HEK293 (cell line): Measurements from ENCODE around the gene SYNE2.
"Not testable (repeated sequence)": the region's sequence is repeated elsewhere in the genome, so short reads cannot be mapped to it uniquely, and the experiment has no call there.

Experiments
- CTCF ChIA-PET: fragments of 350-600 bp; formaldehyde crosslinking; extraction: SDS; loops from one replicate; lab custom pipeline; 2021; ENCODE audit warnings: antibody characterized with exemption; lab: Yijun Ruan, JAX
- POLR2A ChIA-PET: fragments of 300-600 bp; formaldehyde crosslinking; extraction: SDS; loops from one replicate; lab custom pipeline; 2020; ENCODE audit warnings: antibody characterized with exemption, inconsistent platforms; lab: Yijun Ruan, JAX
- H3K27ac ChIP-seq: fragments of 200-500 bp; sonication (Bioruptor generic); 2 replicates; pipeline ENCODE4 v1.5.1; 2014; ENCODE audit warnings: low read depth, low read length, control low read depth, inconsistent platforms; ENCODE audit errors: extremely low read depth
- H3K36me3 ChIP-seq, 2 experiments: fragments of 200-500 bp in 1 of 2; sonication (Bioruptor generic) in 1 of 2; 1 replicate in 1 of 2; 2 replicates in 1 of 2; pipeline ENCODE4 v1.5.1; 2014 to 2017; ENCODE audit warnings: inconsistent platforms in 2 of 2, low read length in 2 of 2; ENCODE audit not compliant: control insufficient read depth in 2 of 2, insufficient read depth in 1 of 2
- H3K4me1 ChIP-seq: fragments of 200-500 bp; sonication (Bioruptor generic); 2 replicates; pipeline ENCODE4 v1.5.1; 2014; ENCODE audit warnings: mild to moderate bottlenecking, low read length, inconsistent platforms; ENCODE audit not compliant: control insufficient read depth, insufficient read depth
- H3K4me3 ChIP-seq: 2 replicates; pipeline ENCODE4 v1.5.1; 2011; ENCODE audit warnings: low read depth, mild to moderate bottlenecking, control low read depth, low read length, moderate library complexity
- H3K9me3 ChIP-seq: fragments of 200-500 bp; sonication (Bioruptor generic); 2 replicates; pipeline ENCODE4 v1.5.1; 2014; ENCODE audit warnings: low read depth, low read length, inconsistent platforms; ENCODE audit not compliant: control insufficient read depth, insufficient read depth
- EGR2 ChIP-seq: fragments of 450-650 bp; formaldehyde crosslinking; IDR thresholded peaks from 2 replicates; pipeline ENCODE4 v1.5.1; 2016; ENCODE audit warnings: low read depth, missing biosample characterization, missing genetic modification characterization
- KLF1 ChIP-seq: fragments of 450-650 bp; formaldehyde crosslinking; IDR thresholded peaks from 2 replicates; pipeline ENCODE4 v1.5.1; 2016; ENCODE audit warnings: missing biosample characterization, missing genetic modification characterization
- KLF16 ChIP-seq: fragments of 450-650 bp; formaldehyde crosslinking; IDR thresholded peaks from 2 replicates; pipeline ENCODE4 v1.5.1; 2017; ENCODE audit warnings: missing biosample characterization, missing genetic modification characterization
- MEIS1 ChIP-seq: sonication (generic); formaldehyde crosslinking; IDR thresholded peaks from 2 replicates; pipeline ENCODE4 v1.8.1; 2022; ENCODE audit warnings: missing genetic modification reagents, mild to moderate bottlenecking, borderline replicate concordance
- SP7 ChIP-seq: fragments of 450-650 bp; formaldehyde crosslinking; IDR thresholded peaks from 2 replicates; pipeline ENCODE4 v1.5.1; 2016; ENCODE audit warnings: missing biosample characterization, missing genetic modification characterization
- ZBTB17 ChIP-seq: fragments of 450-650 bp; formaldehyde crosslinking; IDR thresholded peaks from 2 replicates; pipeline ENCODE4 v1.5.1; 2016; ENCODE audit warnings: missing biosample characterization, missing genetic modification characterization
- ZBTB21 ChIP-seq: fragments of 450-650 bp; formaldehyde crosslinking; IDR thresholded peaks from 2 replicates; pipeline ENCODE4 v1.5.1; 2017; ENCODE audit warnings: missing biosample characterization, missing genetic modification characterization
- ZBTB8A ChIP-seq: fragments of 450-650 bp; formaldehyde crosslinking; IDR thresholded peaks from 2 replicates; pipeline ENCODE4 v1.5.1; 2016; ENCODE audit warnings: missing biosample characterization, missing genetic modification characterization
- ZEB2 ChIP-seq: fragments of 450-650 bp; formaldehyde crosslinking; IDR thresholded peaks from 2 replicates; pipeline ENCODE4 v1.5.1; 2016; ENCODE audit warnings: missing biosample characterization, missing genetic modification characterization
- ZFHX2 ChIP-seq: fragments of 450-650 bp; formaldehyde crosslinking; conservative IDR thresholded peaks from 2 replicates; pipeline ENCODE4 v1.5.1; 2016; ENCODE audit warnings: missing biosample characterization, missing genetic modification characterization
- ZNF16 ChIP-seq: fragments of 450-650 bp; formaldehyde crosslinking; IDR thresholded peaks from 2 replicates; pipeline ENCODE4 v1.5.1; 2016; ENCODE audit warnings: low read depth, missing biosample characterization, missing genetic modification characterization
- ZNF23 ChIP-seq: fragments of 450-650 bp; formaldehyde crosslinking; IDR thresholded peaks from 2 replicates; pipeline ENCODE4 v1.5.1; 2016; ENCODE audit warnings: missing biosample characterization, missing genetic modification characterization, borderline replicate concordance
- ZNF24 ChIP-seq: fragments of 450-650 bp; formaldehyde crosslinking; IDR thresholded peaks from 2 replicates; pipeline ENCODE4 v1.5.1; 2016; ENCODE audit warnings: missing biosample characterization, missing genetic modification characterization
- ZNF292 ChIP-seq: fragments of 450-650 bp; formaldehyde crosslinking; IDR thresholded peaks from 2 replicates; pipeline ENCODE4 v1.5.1; 2016; ENCODE audit warnings: low read depth, missing biosample characterization, missing genetic modification characterization, borderline replicate concordance
- ZNF366 ChIP-seq: fragments of 450-650 bp; formaldehyde crosslinking; conservative IDR thresholded peaks from 2 replicates; pipeline ENCODE4 v1.5.1; 2016; ENCODE audit warnings: missing biosample characterization, missing genetic modification characterization
- ZNF423 ChIP-seq: fragments of 450-650 bp; formaldehyde crosslinking; IDR thresholded peaks from 2 replicates; pipeline ENCODE4 v1.5.1; 2016; ENCODE audit warnings: missing biosample characterization, missing genetic modification characterization
- ZNF544 ChIP-seq: fragments of 450-650 bp; formaldehyde crosslinking; IDR thresholded peaks from 2 replicates; pipeline ENCODE4 v1.5.0; 2017; ENCODE audit warnings: missing biosample characterization, missing genetic modification characterization
- ZNF626 ChIP-seq: fragments of 450-650 bp; sonication (Bioruptor Pico); formaldehyde crosslinking; IDR thresholded peaks from 2 replicates; pipeline ENCODE4 v1.5.1; 2018; ENCODE audit warnings: missing biosample characterization, missing genetic modification characterization, inconsistent platforms
- ZNF768 ChIP-seq: fragments of 450-650 bp; formaldehyde crosslinking; IDR thresholded peaks from 2 replicates; pipeline ENCODE4 v1.5.1; 2018; ENCODE audit warnings: missing biosample characterization, mild to moderate bottlenecking, missing genetic modification characterization
- ZSCAN16 ChIP-seq: fragments of 450-650 bp; formaldehyde crosslinking; IDR thresholded peaks from 2 replicates; pipeline ENCODE4 v1.5.1; 2016; ENCODE audit warnings: missing biosample characterization, missing genetic modification characterization
- TF ChIP-seq, protein P1 (sequence below): fragments of 450-650 bp; formaldehyde crosslinking; IDR thresholded peaks from 2 replicates; pipeline ENCODE4 v1.5.1; 2016; ENCODE audit warnings: missing biosample characterization, missing genetic modification characterization
- TF ChIP-seq, protein P2 (sequence below): fragments of 450-650 bp; formaldehyde crosslinking; IDR thresholded peaks from 2 replicates; pipeline ENCODE4 v1.5.1; 2016; ENCODE audit warnings: missing biosample characterization, missing genetic modification characterization
- TF ChIP-seq, protein P3 (sequence below): fragments of 450-650 bp; IDR thresholded peaks from 2 replicates; pipeline ENCODE4 v1.5.1; 2018; ENCODE audit warnings: missing biosample characterization, missing genetic modification characterization

Gene SYNE2

DNA sequence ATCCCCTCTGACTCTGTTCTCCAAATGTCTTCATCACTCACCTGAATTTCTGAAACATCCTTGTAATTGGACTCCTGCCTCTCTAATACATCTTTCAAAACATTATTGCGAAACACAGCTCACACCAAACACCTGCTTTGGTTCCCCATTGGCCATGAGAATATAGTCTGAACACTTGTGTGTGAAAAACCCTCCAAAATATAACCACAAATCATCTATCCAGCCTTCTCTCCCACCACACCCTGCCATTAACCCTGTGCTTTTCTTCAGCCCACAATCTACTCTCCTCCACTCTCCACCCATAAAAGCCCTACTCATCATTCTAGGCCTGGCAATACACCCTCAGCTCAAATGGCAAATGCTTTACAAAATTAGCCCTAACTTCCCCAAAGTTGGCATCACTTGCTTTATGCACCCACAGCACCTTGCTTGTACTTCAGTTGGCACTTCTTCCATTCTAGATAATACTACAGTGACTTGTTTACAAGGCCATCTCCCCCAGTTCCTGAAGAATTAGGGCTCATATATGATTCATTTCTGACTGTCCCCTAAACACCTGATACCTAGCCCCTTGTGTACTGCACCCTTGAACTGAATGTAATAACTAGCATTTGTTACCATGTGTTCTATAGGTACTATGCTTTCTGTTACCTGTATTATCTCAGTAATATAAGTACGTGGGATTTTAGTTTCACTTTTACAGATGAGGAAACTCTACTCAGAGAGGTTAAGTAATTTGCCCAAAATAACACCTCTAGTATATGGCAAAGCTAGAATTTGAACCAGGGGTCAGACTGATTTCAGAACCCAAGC is 17.3 kb downstream of the SYNE2 start:
- H3K27ac ChIP-seq, H3K4me3 ChIP-seq, POLR2A ChIA-PET, H3K9me3 ChIP-seq, H3K36me3 ChIP-seq: not testable (repeated sequence)
- H3K4me1 ChIP-seq, result peaks cover 16% of the 10 kb centered on the region
- peak; percentile 63; the same call in 1 of the 2 replicates for TF ChIP-seq ZBTB17 (tag by site-specific recombination)
- peak; percentile 79 for TF ChIP-seq SP7 (tag by site-specific recombination)
- TF ChIP-seq, protein P1, sequence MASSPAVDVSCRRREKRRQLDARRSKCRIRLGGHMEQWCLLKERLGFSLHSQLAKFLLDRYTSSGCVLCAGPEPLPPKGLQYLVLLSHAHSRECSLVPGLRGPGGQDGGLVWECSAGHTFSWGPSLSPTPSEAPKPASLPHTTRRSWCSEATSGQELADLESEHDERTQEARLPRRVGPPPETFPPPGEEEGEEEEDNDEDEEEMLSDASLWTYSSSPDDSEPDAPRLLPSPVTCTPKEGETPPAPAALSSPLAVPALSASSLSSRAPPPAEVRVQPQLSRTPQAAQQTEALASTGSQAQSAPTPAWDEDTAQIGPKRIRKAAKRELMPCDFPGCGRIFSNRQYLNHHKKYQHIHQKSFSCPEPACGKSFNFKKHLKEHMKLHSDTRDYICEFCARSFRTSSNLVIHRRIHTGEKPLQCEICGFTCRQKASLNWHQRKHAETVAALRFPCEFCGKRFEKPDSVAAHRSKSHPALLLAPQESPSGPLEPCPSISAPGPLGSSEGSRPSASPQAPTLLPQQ, result 0 out of 2 replicates have a peak, but pooled peaks have one; percentile 23
- TF ChIP-seq ZFHX2, result 0 out of 2 replicates have a peak, but pooled peaks have one; percentile 31
- TF ChIP-seq ZBTB8A (tag by site-specific recombination), result peak; percentile 43; the same call in 1 of the 2 replicates
- 0 out of 2 replicates have a peak, but pooled peaks have one; percentile 34 for TF ChIP-seq ZNF366 (tag by site-specific recombination)
- peak; percentile 89 for TF ChIP-seq KLF1 (tag by site-specific recombination)
- peak; percentile 68; the same call in 1 of the 2 replicates for TF ChIP-seq EGR2 (tag by site-specific recombination)
- TF ChIP-seq ZEB2, result peak; percentile 44; the same call in 1 of the 2 replicates
- CTCF ChIA-PET, result interaction anchor here (0.6 kb wide), 1 partner anchor 67 kb away, joined by 4 read pairs; no protein-coding TSS in a partner anchor

DNA sequence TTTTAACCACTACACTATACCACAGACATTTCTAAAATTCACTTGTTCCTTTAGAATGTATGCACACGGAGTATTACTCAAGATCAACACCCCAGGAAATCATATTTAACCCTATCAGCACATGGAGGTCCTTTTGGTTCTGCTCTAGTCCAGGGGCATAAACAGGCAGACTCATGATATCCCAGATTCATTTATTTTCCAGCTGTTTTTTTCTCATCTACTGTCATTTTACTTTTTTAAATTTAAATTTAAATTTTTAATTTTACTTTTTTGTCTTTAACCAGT is 17.9 kb downstream of the SYNE2 start:
- H3K4me3 ChIP-seq, POLR2A ChIA-PET, H3K9me3 ChIP-seq, H3K36me3 ChIP-seq, H3K27ac ChIP-seq: not testable (repeated sequence)
- CTCF ChIA-PET, result interaction anchor here (0.6 kb wide), 1 partner anchor 68 kb away, joined by 4 read pairs; no protein-coding TSS in a partner anchor
- H3K4me1 ChIP-seq, result peaks cover 16% of the 10 kb centered on the region

DNA sequence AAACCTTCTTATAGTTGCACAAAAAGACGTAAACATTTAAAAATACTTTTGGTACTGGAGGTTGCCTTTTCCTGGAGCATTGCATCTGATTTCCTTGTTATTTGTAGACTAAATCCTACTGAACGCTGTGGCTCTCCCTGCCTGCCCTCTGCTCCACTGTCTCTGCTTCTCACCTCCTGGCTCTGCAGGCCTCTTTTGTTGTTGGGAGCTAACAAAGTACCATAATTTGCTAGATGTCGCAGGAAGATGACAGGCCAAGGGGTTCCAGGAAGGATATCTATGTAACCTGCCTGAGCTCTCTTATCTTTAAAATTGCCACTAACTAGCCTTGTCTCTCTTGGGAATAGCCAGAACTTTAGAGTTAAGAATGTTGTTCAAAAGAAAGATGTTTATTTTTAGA is 21.4 kb downstream of the SYNE2 start:
- Histone ChIP-seq H3K4me3 (no peak overlapping the region), H3K27ac (no peak overlapping the region), H3K36me3 (no peaks in the 10 kb centered on the region), H3K9me3 (no peaks in the 10 kb centered on the region), H3K4me1 (peaks cover 17% of the 10 kb centered on the region)
- TF ChIP-seq, protein P2, sequence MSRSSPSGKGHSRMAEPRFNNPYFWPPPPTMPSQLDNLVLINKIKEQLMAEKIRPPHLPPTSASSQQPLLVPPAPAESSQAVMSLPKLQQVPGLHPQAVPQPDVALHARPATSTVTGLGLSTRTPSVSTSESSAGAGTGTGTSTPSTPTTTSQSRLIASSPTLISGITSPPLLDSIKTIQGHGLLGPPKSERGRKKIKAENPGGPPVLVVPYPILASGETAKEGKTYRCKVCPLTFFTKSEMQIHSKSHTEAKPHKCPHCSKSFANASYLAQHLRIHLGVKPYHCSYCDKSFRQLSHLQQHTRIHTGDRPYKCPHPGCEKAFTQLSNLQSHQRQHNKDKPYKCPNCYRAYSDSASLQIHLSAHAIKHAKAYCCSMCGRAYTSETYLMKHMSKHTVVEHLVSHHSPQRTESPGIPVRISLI, result no peak
- ChIA-PET POLR2A (interaction anchor here (0.6 kb wide), 1 partner anchor 630 kb away, joined by 3 read pairs; no protein-coding TSS in a partner anchor), CTCF (interaction anchor here (0.7 kb wide), 1 partner anchor 392 kb away, joined by 3 read pairs; no protein-coding TSS in a partner anchor)

DNA sequence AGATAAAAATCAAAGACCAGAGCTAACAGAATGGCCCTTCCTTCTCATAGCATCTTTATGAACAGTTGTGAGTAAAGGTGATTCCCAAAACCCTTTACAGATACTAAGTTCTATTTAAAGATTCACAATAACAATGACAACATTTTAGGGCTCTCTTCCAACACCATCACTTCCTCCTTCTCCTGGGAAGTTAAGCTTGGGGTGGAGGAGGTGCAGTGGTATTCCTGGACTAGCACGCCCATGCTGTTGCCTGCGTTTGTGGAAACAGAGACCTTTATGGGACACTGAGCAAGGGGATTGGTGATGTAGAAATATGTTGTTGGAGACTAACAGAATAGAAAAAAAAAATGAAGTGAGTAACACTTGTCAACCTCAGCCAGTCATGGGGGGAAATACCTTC is 22.5 kb downstream of the SYNE2 start:
- no peaks in the 10 kb centered on the region; a peak in 1 of 3 replicates for H3K36me3 ChIP-seq
- CTCF ChIA-PET, result interaction anchor here (0.7 kb wide), 1 partner anchor 25 kb away, joined by 3 read pairs; no protein-coding TSS in a partner anchor
- POLR2A ChIA-PET, result no interaction called here

DNA sequence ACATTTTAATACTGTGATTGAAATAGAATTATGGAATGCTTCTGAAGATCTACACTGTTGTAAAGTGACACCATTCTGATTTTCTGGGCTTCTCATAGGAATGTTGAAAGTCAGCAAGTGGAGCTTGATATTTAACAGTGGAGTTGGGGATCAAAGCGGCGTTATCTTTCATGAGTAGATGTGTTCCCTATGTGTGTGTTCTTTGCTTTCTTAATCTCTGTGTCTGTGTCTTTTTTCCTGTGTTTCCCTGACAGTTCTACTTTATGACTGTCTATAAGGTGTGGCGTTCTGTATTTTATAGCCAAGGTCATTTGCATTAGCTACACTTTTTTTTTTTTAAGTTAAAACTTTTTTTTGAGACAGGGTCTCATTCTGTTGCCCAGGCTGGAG is 24.7 kb downstream of the SYNE2 start:
- no peak overlapping the region for H3K27ac ChIP-seq
- CTCF ChIA-PET, result no interaction called here
- H3K36me3 ChIP-seq, result peaks cover 0 to 3% of the 10 kb centered on the region in 2 experiments; a peak in 1 of 3 replicates
- no peak overlapping the region for H3K4me3 ChIP-seq
- H3K9me3 ChIP-seq, result no peaks in the 10 kb centered on the region
- POLR2A ChIA-PET, result no interaction called here
- H3K4me1 ChIP-seq, result peaks cover 12% of the 10 kb centered on the region
- TF ChIP-seq ZNF768 (tag by site-specific recombination) (no peak), ZNF626 (tag by site-specific recombination) (no peak), ZNF24 (tag by site-specific recombination) (no peak), ZNF544 (tag by site-specific recombination) (no peak), ZNF16 (tag by site-specific recombination) (no peak), ZNF23 (tag by site-specific recombination) (no peak), ZBTB21 (tag by site-specific recombination) (no peak), ZNF292 (tag by site-specific recombination) (no peak), ZSCAN16 (tag by site-specific recombination) (no peak)
- TF ChIP-seq, protein P3, sequence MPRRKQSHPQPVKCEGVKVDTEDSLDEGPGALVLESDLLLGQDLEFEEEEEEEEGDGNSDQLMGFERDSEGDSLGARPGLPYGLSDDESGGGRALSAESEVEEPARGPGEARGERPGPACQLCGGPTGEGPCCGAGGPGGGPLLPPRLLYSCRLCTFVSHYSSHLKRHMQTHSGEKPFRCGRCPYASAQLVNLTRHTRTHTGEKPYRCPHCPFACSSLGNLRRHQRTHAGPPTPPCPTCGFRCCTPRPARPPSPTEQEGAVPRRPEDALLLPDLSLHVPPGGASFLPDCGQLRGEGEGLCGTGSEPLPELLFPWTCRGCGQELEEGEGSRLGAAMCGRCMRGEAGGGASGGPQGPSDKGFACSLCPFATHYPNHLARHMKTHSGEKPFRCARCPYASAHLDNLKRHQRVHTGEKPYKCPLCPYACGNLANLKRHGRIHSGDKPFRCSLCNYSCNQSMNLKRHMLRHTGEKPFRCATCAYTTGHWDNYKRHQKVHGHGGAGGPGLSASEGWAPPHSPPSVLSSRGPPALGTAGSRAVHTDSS (tag by site-specific recombination), result no peak

More for the DNA sequence above, 22.5 kb downstream of the SYNE2 start:
- Histone ChIP-seq H3K4me1 (peaks cover 12% of the 10 kb centered on the region), H3K9me3 (no peaks in the 10 kb centered on the region), H3K4me3 (no peak overlapping the region), H3K27ac (no peak overlapping the region)
- TF ChIP-seq ZNF423 (tag by site-specific recombination) (no peak), MEIS1 (CRISPR knock-in tag) (no peak), KLF16 (tag by site-specific recombination) (no peak)
